HAP-1 (cell line): ENCODE measurements around the gene TNIK.
A peak's percentile ranks its signal among the peaks of the same experiment; 100 is the strongest.
"Not testable (repeated sequence)": the region's sequence is repeated elsewhere in the genome, so short reads cannot be mapped to it uniquely, and the experiment has no call there.

ENCODE experiments used
- DNase-seq, 2 experiments: peaks; one replicate each; pipeline ENCODE4 v3.0.0-alpha.2; 2016 to 2020; ENCODE audit warnings: low spot score in 2 of 2
- H3K27me3 ChIP-seq: fragments of 250-450 bp; sonication (Bioruptor Pico); 2 replicates; pipeline ENCODE4 v1.5.1; 2020; ENCODE audit warnings: low read depth, mild to moderate bottlenecking, moderate library complexity
- H3K36me3 ChIP-seq: fragments of 250-450 bp; sonication (Bioruptor Pico); replicated peaks from 2 replicates; pipeline ENCODE4 v1.5.1; 2020; ENCODE audit warnings: mild to moderate bottlenecking
- H3K4me1 ChIP-seq: fragments of 250-450 bp; sonication (Bioruptor Pico); 2 replicates; pipeline ENCODE4 v1.5.1; 2020; ENCODE audit warnings: mild to moderate bottlenecking
- H3K4me3 ChIP-seq: fragments of 250-450 bp; sonication (Bioruptor Pico); 2 replicates; pipeline ENCODE4 v1.5.1; 2020; ENCODE audit warnings: mild to moderate bottlenecking, moderate library complexity
- H3K9me3 ChIP-seq: fragments of 250-450 bp; sonication (Bioruptor Pico); 2 replicates; pipeline ENCODE4 v1.5.1; 2020; ENCODE audit warnings: mild to moderate bottlenecking, moderate library complexity
- in situ Hi-C: fragments of 300-500 bp; cut with MboI; formaldehyde crosslinking; loops from 3 replicates; pipeline ENCODE4 v1.14.3; 2020; ENCODE audit warnings: low sequenced_read_pairs, inconsistent platforms, mixed read lengths

TNIK gene

GRCh38 chr3:171121801-171122200, 338.4 kb downstream of the TNIK start:
- H3K27me3 ChIP-seq = no peaks in the 10 kb centered on the region
- no peaks in the 10 kb centered on the region for H3K4me1 ChIP-seq
- no peak for DNase-seq
- H3K4me3 ChIP-seq = no peak overlapping the region
- in situ Hi-C loops = no loop called here
- no peaks in the 10 kb centered on the region for H3K9me3 ChIP-seq
- H3K36me3 ChIP-seq = no peaks in the 10 kb centered on the region

- DNase-seq, H3K27me3 ChIP-seq, in situ Hi-C loops, H3K4me3 ChIP-seq, H3K36me3 ChIP-seq, H3K4me1 ChIP-seq, H3K9me3 ChIP-seq: not testable (repeated sequence)
Observed at GRCh38 chr3:171119402-171119801, 340.8 kb downstream of the TNIK start.

- in situ Hi-C loops, DNase-seq, H3K9me3 ChIP-seq, H3K4me1 ChIP-seq, H3K4me3 ChIP-seq, H3K36me3 ChIP-seq, H3K27me3 ChIP-seq: not testable (repeated sequence)
Observed at GRCh38 chr3:171118993-171119392, 341.2 kb downstream of the TNIK start.

GRCh38 chr3:171116824-171117395, 343.3 kb downstream of the TNIK start:
- DNase-seq = no peak
- in situ Hi-C loops = no loop called here
- Histone ChIP-seq H3K27me3 (no peaks in the 10 kb centered on the region), H3K4me3 (no peak overlapping the region), H3K9me3 (no peaks in the 10 kb centered on the region), H3K36me3 (no peaks in the 10 kb centered on the region), H3K4me1 (peaks cover 7% of the 10 kb centered on the region; the same call in 1 of the 2 replicates)

- H3K4me1 ChIP-seq = peaks cover 7% of the 10 kb centered on the region; the same call in 1 of the 2 replicates
- H3K36me3 ChIP-seq = no peaks in the 10 kb centered on the region
- H3K4me3 ChIP-seq = no peak overlapping the region
- H3K27me3 ChIP-seq = no peaks in the 10 kb centered on the region
- no peaks in the 10 kb centered on the region for H3K9me3 ChIP-seq
- no peak for DNase-seq
- in situ Hi-C loops = no loop called here
Observed at GRCh38 chr3:171116365-171116764, 343.8 kb downstream of the TNIK start.

- H3K4me1 ChIP-seq = peaks cover 7% of the 10 kb centered on the region; the same call in 1 of the 2 replicates
- DNase-seq = peak in 1 of 2 experiments; percentile 25
- in situ Hi-C loops = no loop called here
Observed at GRCh38 chr3:171115667-171116066, 344.5 kb downstream of the TNIK start.

GRCh38 chr3:171113716-171114115, 346.5 kb downstream of the TNIK start:
- H3K36me3 ChIP-seq = no peaks in the 10 kb centered on the region
- in situ Hi-C loops = no loop called here
- DNase-seq = peak in 1 of 2 experiments; percentile 13
- H3K4me1 ChIP-seq = peaks cover 7% of the 10 kb centered on the region; the same call in 1 of the 2 replicates
- H3K4me3 ChIP-seq = no peak overlapping the region
- no peaks in the 10 kb centered on the region for H3K9me3 ChIP-seq
- no peaks in the 10 kb centered on the region for H3K27me3 ChIP-seq

More at GRCh38 chr3:171115667-171116066, 344.5 kb downstream of the TNIK start:
- Histone ChIP-seq H3K9me3 (no peaks in the 10 kb centered on the region), H3K27me3 (no peaks in the 10 kb centered on the region), H3K4me3 (no peak overlapping the region), H3K36me3 (no peaks in the 10 kb centered on the region)

- Histone ChIP-seq H3K4me1 (peaks cover 4% of the 10 kb centered on the region; the same call in 1 of the 2 replicates), H3K9me3 (no peaks in the 10 kb centered on the region), H3K4me3 (no peak overlapping the region), H3K36me3 (no peaks in the 10 kb centered on the region), H3K27me3 (no peaks in the 10 kb centered on the region)
- in situ Hi-C loops = no loop called here
- DNase-seq = no peak
Observed at GRCh38 chr3:171110715-171111114, 349.5 kb downstream of the TNIK start.

- Histone ChIP-seq H3K27me3 (no peaks in the 10 kb centered on the region), H3K9me3 (no peaks in the 10 kb centered on the region), H3K4me1 (no peaks in the 10 kb centered on the region), H3K4me3 (no peak overlapping the region), H3K36me3 (no peaks in the 10 kb centered on the region)
- in situ Hi-C loops = no loop called here
- DNase-seq = no peak
Observed at GRCh38 chr3:171108066-171108465, 352.1 kb downstream of the TNIK start.

- no peak overlapping the region for H3K4me3 ChIP-seq
- no peaks in the 10 kb centered on the region for H3K4me1 ChIP-seq
- H3K9me3 ChIP-seq = no peaks in the 10 kb centered on the region
- no peaks in the 10 kb centered on the region for H3K27me3 ChIP-seq
- DNase-seq = no peak
- no peaks in the 10 kb centered on the region for H3K36me3 ChIP-seq
- in situ Hi-C loops = no loop called here
Observed at GRCh38 chr3:171103185-171103584, 357.0 kb downstream of the TNIK start.

GRCh38 chr3:171101982-171102641, 358.1 kb downstream of the TNIK start:
- H3K27me3 ChIP-seq = no peaks in the 10 kb centered on the region
- no peak overlapping the region for H3K4me3 ChIP-seq
- in situ Hi-C loops = no loop called here
- no peaks in the 10 kb centered on the region for H3K9me3 ChIP-seq
- no peak for DNase-seq
- H3K4me1 ChIP-seq = no peaks in the 10 kb centered on the region
- no peaks in the 10 kb centered on the region for H3K36me3 ChIP-seq

GRCh38 chr3:171099911-171100310, 360.3 kb downstream of the TNIK start:
- peaks cover 2% of the 10 kb centered on the region; the same call in 1 of the 2 replicates for H3K4me1 ChIP-seq
- no peaks in the 10 kb centered on the region for H3K9me3 ChIP-seq
- H3K27me3 ChIP-seq = no peaks in the 10 kb centered on the region
- H3K4me3 ChIP-seq = no peak overlapping the region
- no peaks in the 10 kb centered on the region for H3K36me3 ChIP-seq
- DNase-seq = no peak
- in situ Hi-C loops = no loop called here

- Histone ChIP-seq H3K9me3 (no peaks in the 10 kb centered on the region), H3K4me1 (peaks cover 2% of the 10 kb centered on the region; the same call in 1 of the 2 replicates), H3K4me3 (no peak overlapping the region), H3K36me3 (no peaks in the 10 kb centered on the region), H3K27me3 (no peaks in the 10 kb centered on the region)
- in situ Hi-C loops = no loop called here
- peak; percentile 13 to 15 for DNase-seq
Observed at GRCh38 chr3:171095063-171095462, 365.1 kb downstream of the TNIK start.

GRCh38 chr3:171094411-171094810, 365.8 kb downstream of the TNIK start:
- no peaks in the 10 kb centered on the region for H3K9me3 ChIP-seq
- in situ Hi-C loops = no loop called here
- H3K4me3 ChIP-seq = no peak overlapping the region
- H3K4me1 ChIP-seq = peaks cover 2% of the 10 kb centered on the region; the same call in 1 of the 2 replicates
- no peak for DNase-seq
- H3K36me3 ChIP-seq = no peaks in the 10 kb centered on the region
- no peaks in the 10 kb centered on the region for H3K27me3 ChIP-seq
